ENCODE measurements around the gene SNX6.
"Not testable (repeated sequence)": the region's sequence is repeated elsewhere in the genome, so short reads cannot be mapped to it uniquely, and the experiment has no call there.

The SNX6 gene

GRCh38 chr14:34538871-34539406 is 91.0 kb downstream of the SNX6 start:
- TF ChIP-seq, protein P1, sequence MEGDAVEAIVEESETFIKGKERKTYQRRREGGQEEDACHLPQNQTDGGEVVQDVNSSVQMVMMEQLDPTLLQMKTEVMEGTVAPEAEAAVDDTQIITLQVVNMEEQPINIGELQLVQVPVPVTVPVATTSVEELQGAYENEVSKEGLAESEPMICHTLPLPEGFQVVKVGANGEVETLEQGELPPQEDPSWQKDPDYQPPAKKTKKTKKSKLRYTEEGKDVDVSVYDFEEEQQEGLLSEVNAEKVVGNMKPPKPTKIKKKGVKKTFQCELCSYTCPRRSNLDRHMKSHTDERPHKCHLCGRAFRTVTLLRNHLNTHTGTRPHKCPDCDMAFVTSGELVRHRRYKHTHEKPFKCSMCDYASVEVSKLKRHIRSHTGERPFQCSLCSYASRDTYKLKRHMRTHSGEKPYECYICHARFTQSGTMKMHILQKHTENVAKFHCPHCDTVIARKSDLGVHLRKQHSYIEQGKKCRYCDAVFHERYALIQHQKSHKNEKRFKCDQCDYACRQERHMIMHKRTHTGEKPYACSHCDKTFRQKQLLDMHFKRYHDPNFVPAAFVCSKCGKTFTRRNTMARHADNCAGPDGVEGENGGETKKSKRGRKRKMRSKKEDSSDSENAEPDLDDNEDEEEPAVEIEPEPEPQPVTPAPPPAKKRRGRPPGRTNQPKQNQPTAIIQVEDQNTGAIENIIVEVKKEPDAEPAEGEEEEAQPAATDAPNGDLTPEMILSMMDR (IDR thresholded peaks at IDR 0.05; ENCODE audit: low read depth, low read length, missing control alignments), result no peak
- in situ Hi-C loops (cut with HindIII; ENCODE audit: low sequenced_read_pairs), result loop anchor here (5.0 kb wide), 1 partner anchor 87 kb away; no protein-coding TSS in a partner anchor
- no peak for DNase-seq (ENCODE audit: low read depth)
- H3K4me3 ChIP-seq (ENCODE audit: low read depth, low read length), result peak overlapping the region; percentile 74

- peak overlapping the region; percentile 74 for H3K4me3 ChIP-seq (ENCODE audit: low read depth, low read length)
- not testable (repeated sequence) for DNase-seq (ENCODE audit: low read depth)
- in situ Hi-C loops (cut with HindIII; ENCODE audit: low sequenced_read_pairs), result loop anchor here (5.0 kb wide), 1 partner anchor 86 kb away; no protein-coding TSS in a partner anchor
These were observed 91.9 kb downstream of the SNX6 start for GRCh38 chr14:34538096-34538495.

- TF ChIP-seq, protein P1 (IDR thresholded peaks at IDR 0.05; ENCODE audit: low read depth, low read length, missing control alignments), result no peak
These were observed 92.3 kb downstream of the SNX6 start for GRCh38 chr14:34537677-34538009.

GRCh38 chr14:34536951-34537676 is 92.8 kb downstream of the SNX6 start:
- no peak overlapping the region for H3K4me3 ChIP-seq (ENCODE audit: low read depth, low read length)
- peak; percentile 64 for DNase-seq (ENCODE audit: low read depth)
- TF ChIP-seq, protein P1 (IDR thresholded peaks at IDR 0.05; ENCODE audit: low read depth, low read length, missing control alignments), result no peak
- in situ Hi-C loops (cut with HindIII; ENCODE audit: low sequenced_read_pairs), result loop anchor here (5.0 kb wide), 1 partner anchor 85 kb away; no protein-coding TSS in a partner anchor

More at GRCh38 chr14:34537677-34538009, 92.3 kb downstream of the SNX6 start:
- in situ Hi-C loops (cut with HindIII; ENCODE audit: low sequenced_read_pairs), result loop anchor here (5.0 kb wide), 1 partner anchor 85 kb away; no protein-coding TSS in a partner anchor
- no peak for DNase-seq (ENCODE audit: low read depth)
- peak overlapping the region; percentile 74 for H3K4me3 ChIP-seq (ENCODE audit: low read depth, low read length)

DNA sequence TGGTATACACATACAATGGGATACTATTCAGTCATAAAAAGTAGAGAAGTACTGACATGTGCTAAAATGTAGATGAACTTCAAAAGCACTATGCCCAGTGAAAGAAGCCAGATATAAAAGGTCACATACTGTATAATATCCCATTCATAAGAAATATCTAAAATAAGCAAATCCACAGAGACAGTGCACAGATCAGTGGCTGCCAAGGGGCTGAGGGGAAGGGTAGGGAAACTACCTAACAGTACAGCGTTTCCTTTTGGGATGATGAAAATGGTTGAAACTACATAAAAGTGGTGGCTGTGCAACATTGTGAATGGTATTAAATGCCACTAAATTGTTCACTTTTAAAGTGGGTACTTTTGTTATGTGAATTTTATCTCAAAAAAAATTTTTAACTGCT is 102.4 kb downstream of the SNX6 start:
- TF ChIP-seq, protein P1 (IDR thresholded peaks at IDR 0.05; ENCODE audit: low read depth, low read length, missing control alignments), result no peak
- H3K4me3 ChIP-seq (ENCODE audit: low read depth, low read length), result no peak overlapping the region
- DNase-seq (ENCODE audit: low read depth), result no peak
- in situ Hi-C loops (cut with HindIII; ENCODE audit: low sequenced_read_pairs), result no loop called here

GRCh38 chr14:34524216-34524615 is 105.7 kb downstream of the SNX6 start:
- in situ Hi-C loops (cut with HindIII; ENCODE audit: low sequenced_read_pairs); H3K4me3 ChIP-seq (ENCODE audit: low read depth, low read length): not testable (repeated sequence)

GRCh38 chr14:34522496-34522895 is 107.5 kb downstream of the SNX6 start:
- H3K4me3 ChIP-seq (ENCODE audit: low read depth, low read length), result no peak overlapping the region
- in situ Hi-C loops (cut with HindIII; ENCODE audit: low sequenced_read_pairs), result no loop called here
- TF ChIP-seq, protein P1 (IDR thresholded peaks at IDR 0.05; ENCODE audit: low read depth, low read length, missing control alignments), result no peak
- DNase-seq (ENCODE audit: low read depth), result no peak

More at GRCh38 chr14:34524216-34524615, 105.7 kb downstream of the SNX6 start:
- not testable (repeated sequence) for DNase-seq (ENCODE audit: low read depth)

GRCh38 chr14:34521071-34521470 is 108.9 kb downstream of the SNX6 start:
- DNase-seq (ENCODE audit: low read depth); in situ Hi-C loops (cut with HindIII; ENCODE audit: low sequenced_read_pairs); H3K4me3 ChIP-seq (ENCODE audit: low read depth, low read length): not testable (repeated sequence)

- DNase-seq (ENCODE audit: low read depth); in situ Hi-C loops (cut with HindIII; ENCODE audit: low sequenced_read_pairs); H3K4me3 ChIP-seq (ENCODE audit: low read depth, low read length): not testable (repeated sequence)
These were observed 109.5 kb downstream of the SNX6 start for GRCh38 chr14:34520304-34520970.

All from astrocyte of the cerebellum (primary cell).